ENCODE measurements around the gene SLC5A5.

- TF ChIP-seq CTCF (conservative IDR thresholded peaks at IDR 0.05; ENCODE audit: low read depth, low read length) (no peak), USF2 (IDR thresholded peaks at IDR 0.05; ENCODE audit: low read depth, low read length) (no peak)
Measured at GRCh38 chr19:17889609-17890214, 18.0 kb downstream of the SLC5A5 start.
